Inferior parietal cortex (tissue), 1 donor: Measurements from ENCODE around the gene SLC7A14.

Source experiments
- DNase-seq: peaks from one replicate; pipeline ENCODE4 v3.0.0-alpha.2; 2016; ENCODE audit errors: extremely low spot score

The SLC7A14 gene

DNA sequence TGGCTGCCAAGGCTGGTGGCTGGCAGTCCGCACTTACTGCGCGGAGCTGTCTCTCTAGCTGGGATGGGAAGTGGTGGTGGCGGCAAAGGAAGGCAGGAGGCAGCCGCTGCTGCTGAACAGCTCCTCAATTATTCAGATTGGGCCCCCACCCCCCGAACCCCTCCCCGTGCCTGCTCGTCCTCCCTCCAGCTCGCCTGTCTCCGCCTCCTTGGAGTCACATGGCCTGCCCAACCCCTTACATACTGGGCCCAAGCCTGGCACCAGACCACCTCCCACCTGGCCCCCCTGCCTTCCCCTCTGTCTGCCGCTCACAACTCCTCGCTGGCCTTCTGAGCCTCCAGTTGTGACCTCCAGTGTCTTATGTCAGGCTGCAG, at the start of gene SLC7A14:
Gene SLC7A14 (minus strand): TSS at position 139 of the 374 bp plus-strand sequence. CDS start 59,139 bp downstream, outside the sequence.
- DNase-seq, result no peak

DNA sequence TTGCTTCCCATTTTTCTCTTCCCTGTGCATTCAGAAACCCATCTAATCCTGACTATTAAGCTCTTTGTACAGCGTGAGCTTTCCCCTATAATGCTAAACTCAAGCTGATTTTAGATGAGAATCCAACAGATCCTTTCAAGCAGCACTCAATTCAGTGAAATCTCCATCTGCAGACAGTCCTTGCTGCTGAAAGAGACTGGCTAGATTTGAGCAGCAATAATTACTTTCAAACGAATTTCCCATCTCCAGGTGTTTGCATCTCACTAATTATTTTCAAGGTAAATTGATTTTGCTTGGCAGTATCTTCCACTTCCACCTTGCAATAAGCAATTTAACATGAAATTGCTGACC, 49.5 kb upstream of the SLC7A14 start:
- no peak for DNase-seq

DNA sequence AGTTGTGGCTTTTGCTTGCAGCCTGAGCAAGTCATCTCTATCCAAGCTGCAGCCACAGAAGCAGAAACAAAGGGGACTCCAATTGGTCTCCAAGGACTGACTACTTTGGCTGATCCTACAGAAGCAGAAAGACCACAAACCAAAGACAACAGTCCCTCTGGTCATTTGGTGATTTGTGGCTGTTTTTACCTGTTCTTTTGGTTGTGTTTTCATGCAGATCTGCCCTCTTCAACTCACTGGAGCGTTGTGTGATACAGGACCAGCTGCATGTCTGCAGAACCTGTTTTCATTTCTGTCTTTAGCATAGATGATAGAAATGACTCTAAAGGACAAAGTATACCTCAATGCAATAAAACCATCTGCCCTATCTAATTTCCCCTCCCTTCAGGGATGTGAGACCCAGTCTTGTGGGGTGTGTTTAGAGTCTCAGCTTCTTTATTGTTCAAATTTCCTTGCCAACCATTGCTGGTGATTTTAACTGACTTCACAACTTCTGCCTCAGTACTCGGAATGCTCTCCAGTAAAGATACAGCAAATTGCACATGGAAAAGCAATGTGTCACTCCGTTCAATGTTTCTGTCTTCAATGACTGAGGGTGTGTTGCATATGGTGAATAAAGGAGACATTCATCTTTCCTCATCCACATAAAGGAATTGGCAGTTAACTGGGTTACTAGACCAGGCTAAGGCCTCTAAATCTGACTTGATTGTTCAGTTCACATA, 48.9 kb upstream of the SLC7A14 start:
- DNase-seq, result no peak

DNA sequence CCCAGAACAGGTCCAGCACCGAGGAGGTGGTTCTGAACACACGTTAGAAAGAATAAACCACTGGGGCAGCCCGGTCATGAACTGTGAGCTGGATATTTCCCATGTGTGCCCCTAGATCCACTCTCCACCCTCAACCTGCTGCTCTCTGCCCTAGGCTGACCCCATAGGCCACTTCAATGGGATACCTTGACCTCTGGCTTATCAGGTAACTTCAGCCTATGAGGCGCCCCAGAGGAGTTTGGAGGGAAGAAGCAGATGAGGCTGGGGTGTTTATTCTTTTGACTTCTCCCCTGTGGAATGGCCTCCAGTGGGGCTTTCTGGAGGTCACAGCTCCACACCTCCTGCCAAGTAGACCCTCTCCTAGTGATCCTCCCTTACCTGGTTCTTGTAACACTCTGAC, 47.7 kb upstream of the SLC7A14 start:
- no peak for DNase-seq

DNA sequence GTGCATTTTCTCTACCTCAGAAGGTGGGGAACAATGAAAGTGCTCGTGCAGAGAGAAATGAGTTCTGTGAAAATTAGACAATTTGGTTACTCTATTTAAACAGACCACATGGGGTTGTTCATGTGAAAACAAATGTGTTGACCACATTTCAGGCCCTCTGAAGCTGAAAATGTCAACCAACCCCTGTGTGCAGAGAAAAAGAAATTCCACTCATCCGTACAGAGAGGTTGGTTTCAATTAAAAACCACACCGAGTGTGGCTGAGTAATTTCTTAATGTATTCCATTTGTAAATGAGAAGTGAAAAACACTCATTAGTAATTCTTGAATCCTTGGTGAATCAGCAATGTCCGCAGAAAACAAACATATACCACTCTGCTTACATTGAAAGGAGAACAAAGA, 46.9 kb upstream of the SLC7A14 start:
- no peak for DNase-seq

DNA sequence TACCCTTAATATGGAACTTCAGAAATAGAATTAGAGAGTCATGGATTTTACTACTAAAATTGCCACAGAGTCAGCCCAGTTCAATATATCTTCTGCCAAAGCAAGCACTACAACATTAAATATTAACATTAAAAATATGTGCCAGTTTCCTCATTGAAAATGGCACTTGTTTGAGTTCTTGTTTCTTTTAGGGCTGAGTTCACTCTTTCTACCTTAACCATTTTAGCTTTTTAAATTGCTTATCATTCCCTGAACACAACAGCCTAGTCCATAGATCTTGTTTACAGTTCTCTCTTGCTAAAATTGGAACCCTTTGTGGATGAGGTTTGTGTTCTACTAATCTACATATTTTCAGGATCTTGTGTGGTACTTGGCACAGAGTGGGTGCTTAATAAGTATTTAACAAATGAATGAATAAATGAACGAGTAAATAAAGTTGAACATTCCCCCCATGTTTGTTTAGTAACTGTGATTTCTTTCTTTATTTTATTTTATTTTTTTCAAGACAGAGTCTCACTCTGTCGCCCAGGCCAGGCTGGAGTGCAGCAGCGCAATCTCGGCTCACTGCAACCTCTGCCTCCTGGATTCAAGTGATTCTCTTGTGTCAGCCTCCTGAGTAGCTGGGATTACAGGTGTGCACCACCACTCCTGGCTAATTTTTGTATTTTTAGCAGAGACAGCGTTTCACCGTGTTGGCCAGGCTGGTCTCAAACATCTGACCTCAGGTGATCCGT, 46.0 kb upstream of the SLC7A14 start:
- DNase-seq, result no peak

DNA sequence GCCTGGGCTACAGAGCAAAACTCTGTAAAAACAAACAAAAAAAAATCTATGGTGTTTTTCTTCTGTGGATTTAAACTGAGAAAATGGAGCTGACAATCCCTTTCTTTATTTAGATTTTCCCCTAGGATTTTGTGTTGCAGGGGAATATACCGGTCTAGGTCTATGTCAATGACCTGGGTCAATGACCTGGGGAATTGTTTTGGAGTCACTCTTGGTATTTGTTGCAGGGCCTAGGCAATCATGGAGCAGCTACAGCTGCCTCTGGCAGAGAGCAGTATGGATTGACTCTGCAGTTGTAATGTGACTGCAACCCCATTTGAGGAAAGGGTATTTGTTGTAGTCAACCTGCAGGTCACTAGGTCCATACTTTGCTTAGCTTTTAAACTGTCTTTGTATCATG, 37.6 kb upstream of the SLC7A14 start:
- DNase-seq, result peak; percentile 2

DNA sequence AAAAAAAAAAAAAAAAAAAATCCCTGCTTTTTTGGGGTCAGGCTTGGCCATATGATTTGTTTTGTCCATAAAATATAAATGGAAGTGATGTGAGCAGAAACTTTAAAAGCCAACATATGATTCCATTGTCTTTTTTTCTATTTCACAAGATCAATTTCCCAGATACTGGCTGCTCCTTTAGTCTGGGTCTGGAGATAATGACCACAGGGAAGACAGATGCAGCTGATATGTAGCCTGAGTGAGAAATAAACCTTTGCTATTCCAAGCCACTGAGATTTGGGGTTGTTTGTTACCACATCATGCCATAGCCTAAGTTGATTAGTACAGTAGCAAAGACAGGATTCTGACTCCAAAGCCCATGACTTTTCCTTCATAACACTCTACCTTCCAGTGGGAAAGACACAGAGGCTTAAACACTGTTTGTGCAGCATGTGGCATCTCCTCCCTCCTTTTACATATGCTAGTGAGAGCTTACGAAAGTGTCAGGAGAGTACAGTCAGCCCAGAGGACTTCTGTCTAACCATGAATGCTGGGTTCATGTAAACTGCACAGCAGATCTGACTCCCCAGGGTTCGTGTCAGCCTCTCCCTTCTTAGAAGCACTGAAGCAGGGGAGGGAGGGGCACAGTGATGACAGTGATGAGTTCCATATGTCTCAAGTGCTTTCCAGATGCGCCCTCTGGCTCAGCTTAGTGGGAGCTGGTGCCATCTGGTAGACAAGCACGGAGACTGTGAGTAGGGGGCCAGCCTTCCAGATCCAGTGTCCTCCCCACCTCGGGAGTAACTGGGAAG, 36.7 kb upstream of the SLC7A14 start:
- DNase-seq, result peak; percentile 51

DNA sequence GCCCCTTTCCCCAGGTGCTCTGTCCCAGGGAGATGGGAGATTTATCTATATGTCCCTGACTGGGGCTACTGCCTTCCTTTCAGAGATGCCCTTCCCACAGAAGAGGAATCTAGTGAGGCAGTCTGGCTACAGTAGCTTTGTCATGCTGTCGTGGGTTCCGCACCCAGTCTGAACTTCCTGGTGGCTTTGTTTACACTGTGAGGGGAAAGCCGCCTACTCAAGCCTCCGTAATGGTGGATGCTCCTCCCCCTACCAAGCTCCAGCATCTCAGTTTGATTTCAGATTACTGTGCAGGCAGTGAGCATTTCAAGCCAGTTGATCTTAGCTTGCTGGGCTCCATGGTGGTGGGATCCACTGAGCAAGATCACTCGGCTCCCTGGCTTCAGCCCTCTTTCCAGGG, 35.4 kb upstream of the SLC7A14 start:
- no peak for DNase-seq

DNA sequence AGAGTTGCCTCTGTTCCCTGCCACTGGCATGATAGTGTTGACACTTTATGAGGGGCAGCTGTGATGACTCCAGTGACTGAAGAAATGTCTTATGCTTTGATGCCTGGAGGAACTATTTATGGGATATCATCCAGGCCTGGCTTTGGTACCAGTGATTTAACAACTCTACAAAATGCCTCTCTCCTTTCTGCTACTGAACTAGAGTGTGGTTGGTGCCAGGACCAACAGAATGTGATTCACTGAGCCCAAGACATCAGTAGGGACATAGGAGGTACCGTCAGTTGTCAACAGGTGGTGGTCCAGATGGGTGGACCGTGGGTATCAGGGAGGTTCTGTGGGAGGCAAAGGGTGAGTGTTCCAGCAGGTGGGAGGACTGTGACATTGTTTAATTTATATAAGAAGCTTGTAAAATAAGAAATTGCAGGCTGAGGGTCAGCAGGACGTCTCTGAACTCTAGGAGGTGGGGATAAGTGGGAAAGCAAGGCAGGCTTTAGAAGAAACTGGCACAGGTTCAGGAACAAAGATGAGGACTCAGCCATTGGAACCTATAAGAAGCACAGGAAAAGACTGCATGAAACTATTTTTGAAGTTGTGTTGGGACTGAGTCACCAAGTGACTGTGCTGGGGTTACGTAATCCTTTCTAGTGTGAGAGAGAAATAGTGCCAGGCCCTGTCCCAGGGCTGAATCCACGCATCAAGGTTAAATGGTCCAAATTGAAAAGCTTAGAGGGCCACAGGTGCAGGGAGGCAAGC, 28.5 kb upstream of the SLC7A14 start:
- DNase-seq, result peak; percentile 71

DNA sequence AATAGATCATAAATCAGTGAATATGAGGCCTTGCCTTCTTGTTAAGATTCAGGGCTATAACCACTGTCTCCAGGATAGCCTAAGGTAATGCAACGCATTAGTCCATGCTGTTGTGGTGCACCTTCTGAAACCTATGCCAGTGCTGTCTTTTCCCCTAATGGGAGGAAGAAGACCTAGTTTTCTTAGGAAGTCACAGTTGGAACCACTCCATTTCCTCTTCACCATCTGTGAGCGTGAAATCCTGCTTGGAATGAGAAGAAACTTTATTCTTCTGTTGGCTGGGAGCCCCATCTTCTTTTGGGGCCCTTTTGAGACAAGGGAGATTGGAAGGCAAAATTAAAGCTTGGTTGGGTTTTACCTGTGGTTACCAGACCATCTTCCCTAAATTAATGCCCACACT, 25.9 kb upstream of the SLC7A14 start:
- no peak for DNase-seq

DNA sequence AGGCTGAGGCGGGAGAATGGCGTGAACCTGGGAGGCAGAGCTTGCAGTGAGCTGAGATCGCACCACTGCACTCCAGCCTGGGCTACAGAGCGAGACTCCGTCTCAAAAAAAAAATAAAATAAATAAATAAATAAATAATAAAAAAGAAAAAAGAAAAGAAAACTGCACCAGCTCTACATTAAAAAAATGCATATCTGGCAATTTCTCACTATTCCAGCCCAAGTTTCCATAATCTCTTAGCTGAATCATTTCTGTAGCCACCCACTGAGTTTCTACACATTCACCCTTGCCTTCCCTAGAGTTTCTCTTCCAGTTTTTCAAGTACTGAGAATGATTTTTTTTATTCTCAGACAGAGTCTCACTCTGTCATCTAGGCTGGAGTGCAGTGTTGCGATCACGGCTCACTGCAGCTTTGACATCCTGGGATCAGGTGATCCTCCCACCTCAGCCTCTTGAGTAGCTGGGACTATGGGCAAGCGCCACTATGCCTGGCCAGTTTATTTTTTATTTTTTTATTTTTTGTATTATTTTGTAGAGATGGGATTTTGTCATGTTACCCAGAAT, 24.5 kb upstream of the SLC7A14 start:
- DNase-seq, result no peak

DNA sequence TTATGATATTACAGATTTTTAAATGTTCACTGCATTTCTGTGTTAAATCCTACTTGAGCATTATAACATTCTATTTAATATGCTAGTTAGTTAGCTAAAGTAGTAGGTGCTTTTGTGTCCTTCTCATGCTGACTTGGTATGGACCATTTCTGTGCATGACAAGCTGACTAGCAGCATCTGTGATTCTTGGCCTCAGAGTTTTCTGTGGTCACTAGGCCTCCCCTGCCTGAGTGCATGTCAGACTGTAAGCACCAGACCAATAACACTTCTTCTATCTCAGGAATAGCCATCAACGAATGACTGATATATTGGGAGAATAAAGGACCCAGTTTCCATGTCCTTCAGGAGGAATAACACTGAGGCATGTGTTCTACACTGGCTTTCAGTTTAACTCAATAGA, 22.6 kb upstream of the SLC7A14 start:
- DNase-seq, result no peak

DNA sequence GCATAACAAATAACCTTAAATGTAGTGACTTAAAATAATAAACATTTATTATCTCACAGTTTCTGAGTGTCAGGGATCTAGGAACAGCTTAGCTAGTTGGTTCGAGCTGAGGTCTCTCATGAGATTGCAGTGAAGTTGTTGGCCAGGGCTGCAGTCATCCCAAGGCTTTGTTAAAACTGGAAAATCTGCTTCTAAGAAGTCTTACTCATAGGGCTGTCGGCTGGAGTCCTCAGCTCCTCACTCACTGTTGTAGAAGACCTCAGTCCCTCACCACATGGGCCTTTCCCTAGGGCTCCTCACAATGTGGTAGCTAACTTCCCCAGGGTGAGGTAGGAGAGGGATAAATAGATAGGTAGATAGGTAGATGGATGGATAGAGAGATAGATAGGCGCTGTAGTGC, 20.8 kb upstream of the SLC7A14 start:
- no peak for DNase-seq

DNA sequence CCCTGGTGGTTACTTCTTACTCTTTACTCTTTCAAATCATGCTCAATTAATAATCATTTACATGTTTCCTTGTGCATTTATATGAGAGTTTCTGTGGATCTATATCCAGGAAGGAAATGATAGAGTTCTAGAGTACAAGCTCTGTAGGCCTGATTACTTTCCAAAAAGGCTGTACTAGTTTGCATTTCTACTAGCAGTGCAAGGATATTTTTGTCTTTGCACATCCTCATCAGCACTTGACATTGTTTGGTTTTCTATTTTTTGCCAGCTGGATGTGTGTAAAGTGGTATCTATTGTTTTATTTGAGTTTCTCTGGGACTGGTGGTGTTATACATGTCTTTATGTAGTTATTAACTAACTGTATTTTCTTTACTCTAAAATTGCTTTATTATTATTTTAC, 19.6 kb upstream of the SLC7A14 start:
- no peak for DNase-seq

DNA sequence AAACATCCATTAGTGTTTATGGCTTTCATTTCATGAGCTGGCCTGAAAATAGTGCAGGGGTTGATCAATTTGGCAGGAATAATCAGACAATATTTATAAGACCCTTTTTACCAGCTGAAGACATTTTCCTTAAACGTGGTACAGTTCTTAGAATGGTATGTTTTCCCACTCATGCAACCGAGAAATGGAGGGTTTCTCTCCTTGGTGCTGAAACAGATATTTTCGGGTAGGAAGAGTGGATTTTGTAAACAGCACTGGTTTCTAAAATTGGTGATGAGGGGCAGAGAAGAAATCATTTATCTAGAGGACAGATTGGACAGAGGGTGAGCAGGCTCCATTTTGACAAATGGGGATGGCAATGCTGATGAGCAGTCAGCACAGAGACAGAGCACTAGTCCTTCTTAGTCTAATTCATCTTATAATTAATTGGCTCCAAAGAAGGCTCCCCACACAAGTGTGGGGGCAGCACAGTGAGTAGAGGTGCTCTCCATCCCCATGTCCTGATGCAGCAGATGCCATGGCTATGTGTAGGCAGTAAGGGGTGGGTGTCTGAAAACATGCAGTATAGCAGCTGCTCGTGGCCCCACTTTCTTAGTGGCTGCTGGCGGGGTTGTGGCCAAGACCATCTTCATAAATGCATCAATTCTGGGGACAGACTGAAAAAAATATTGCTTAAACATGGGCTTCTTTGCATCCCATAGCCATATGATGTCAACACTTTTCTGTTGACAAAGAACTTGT, 18.1 kb upstream of the SLC7A14 start:
- DNase-seq, result no peak

DNA sequence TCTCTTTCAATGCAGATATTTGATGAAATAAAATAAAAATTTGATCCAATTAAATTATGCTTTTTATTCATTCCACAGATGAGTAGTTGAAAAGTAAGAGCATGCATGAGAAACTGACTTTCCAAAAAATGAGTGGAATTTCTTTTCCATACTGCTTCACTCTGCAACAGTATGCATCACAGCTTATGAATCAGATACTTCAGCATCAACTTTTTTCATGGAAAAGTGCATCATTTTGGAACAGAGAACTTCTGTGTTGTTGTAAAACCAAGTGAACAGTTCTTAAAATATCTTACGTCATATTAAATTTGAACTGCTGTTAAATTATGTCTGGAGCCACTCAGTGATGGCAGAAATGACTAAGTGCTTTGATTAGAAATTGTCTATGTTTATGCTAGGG, 16.7 kb upstream of the SLC7A14 start:
- DNase-seq, result no peak

DNA sequence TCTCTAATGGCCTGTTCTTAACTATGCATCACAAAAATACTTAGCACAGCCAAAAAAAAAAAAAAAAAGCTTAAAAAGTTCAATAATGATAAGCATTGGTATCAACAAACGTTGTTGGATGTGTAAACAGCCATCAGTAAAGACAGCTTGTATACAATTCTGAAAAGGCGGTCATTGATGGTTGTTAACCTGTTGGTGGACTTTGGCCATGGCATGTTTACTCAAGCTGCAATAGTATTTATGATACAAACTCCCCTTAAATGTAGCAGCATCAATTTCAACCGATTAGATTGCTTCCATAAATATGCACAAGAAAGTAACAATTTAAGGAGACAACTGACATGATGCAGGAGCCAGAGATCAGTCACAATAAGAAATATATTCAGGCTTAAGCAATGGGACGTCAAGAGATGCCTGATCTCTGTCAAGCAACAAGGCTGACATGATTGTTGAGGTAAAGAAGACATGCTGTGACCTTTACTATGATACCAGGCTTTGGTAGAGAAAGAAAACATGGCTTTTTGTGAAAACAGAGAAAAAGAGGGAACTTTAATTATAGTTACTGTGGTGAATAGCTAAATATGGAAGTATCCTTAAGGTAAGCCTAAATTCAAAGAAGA, 14.2 kb upstream of the SLC7A14 start:
- no peak for DNase-seq

DNA sequence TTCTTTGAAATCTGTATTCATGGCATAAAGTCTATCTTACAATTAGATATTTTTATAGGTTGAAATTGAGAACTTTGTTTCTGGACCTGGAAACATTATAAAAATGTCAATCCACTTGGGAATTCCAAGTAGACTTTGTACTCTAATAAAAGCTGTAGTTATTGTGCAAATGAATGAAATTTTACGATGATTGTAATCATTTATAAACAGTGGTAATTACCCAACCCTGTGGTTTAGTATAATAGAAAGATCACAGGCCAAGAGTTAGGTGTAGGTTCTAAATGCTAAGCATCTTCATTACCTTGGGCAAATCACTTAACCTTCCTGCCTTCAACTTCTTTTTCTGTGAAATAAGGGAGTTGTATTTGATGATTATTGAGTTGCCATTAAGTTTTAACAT, 13.2 kb upstream of the SLC7A14 start:
- no peak for DNase-seq

DNA sequence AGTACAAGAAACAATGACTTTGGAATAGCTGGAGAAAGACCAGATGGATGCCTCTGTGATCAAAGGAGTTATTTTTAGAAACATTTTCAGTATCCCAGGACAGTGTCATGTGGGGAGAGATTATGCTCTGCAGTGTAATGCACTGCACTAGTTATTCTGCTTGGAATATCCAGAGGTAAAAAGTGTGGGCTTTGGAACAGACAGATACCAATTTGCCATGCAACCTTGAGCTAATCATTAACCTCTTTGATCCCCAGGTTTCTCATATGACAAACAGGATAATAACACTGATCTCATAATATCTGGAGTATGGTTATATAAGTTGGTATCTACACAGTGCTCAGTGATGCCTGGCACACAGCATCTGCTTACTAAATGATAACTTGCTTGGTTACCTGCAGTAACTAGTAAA, 12.2 kb upstream of the SLC7A14 start:
- peak; percentile 43 for DNase-seq

DNA sequence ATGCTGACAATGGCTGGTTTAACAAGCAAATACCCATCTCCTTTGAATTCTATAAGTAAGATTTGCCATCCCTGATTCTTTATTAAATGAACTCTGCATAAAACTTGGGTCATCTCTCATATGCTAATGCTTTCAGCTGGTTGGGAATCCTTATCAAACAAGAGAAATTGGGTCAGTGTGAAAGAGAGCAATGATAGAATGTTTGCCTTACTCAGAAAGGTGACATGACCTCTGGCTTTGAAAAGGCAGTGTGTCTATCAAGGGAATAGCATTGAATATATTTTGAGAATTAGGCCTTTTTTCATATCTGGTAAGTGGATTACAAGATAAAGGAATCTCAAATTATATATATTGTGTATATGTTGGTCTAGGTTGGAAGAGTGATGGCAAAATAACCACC, 8.7 kb upstream of the SLC7A14 start:
- no peak for DNase-seq
